SK-N-SH (cell line): ENCODE results near the gene NFATC3. TPM values are rescaled to one million over a fixed set of nuclear protein-coding genes. Genes with fewer than 3 reads are reported as not detected.

ENCODE experiments used
- CTCF ChIA-PET: fragments of 300-600, 350-600 bp; formaldehyde crosslinking; extraction: SDS; loops from one replicate; lab custom pipeline; 2021; lab: Yijun Ruan, JAX
- POLR2A ChIA-PET: fragments of 350-600 bp; sonication (Branson Sonifier 250); formaldehyde crosslinking; extraction: SDS; loops from one replicate; lab custom pipeline; 2020; ENCODE audit warnings: antibody characterized with exemption, inconsistent platforms; lab: Yijun Ruan, JAX
- DNase-seq: peaks from one replicate; pipeline ENCODE4 v3.0.0; 2012
- H2AFZ ChIP-seq: fragments of 200-600 bp; sonication (generic); 2 replicates; pipeline ENCODE4 v1.8.1; 2016; ENCODE audit warnings: antibody characterized with exemption, mild to moderate bottlenecking, low read depth
- H3F3A ChIP-seq: fragments of 200-600 bp; sonication (generic); replicated peaks from 2 replicates; pipeline ENCODE3; 2016; ENCODE audit warnings: antibody characterized with exemption, mild to moderate bottlenecking; ENCODE audit not compliant: insufficient read depth
- H3K27ac ChIP-seq, 2 experiments: fragments of 200-500 bp in 1 of 2; fragments of 200-600 bp in 1 of 2; sonication (Bioruptor generic) in 1 of 2; sonication (generic), shearing (Covaris generic) in 1 of 2; 2 replicates each; pipeline versions ENCODE4 v1.5.1 to v1.6.1; 2014 to 2016; ENCODE audit warnings: low read depth in 2 of 2, inconsistent platforms in 1 of 2, low read length in 1 of 2, mild to moderate bottlenecking in 1 of 2, mixed read lengths in 1 of 2
- H3K27me3 ChIP-seq: fragments of 200-600 bp; sonication (generic), shearing (Covaris generic); 2 replicates; pipeline ENCODE4 v1.6.1; 2016; ENCODE audit warnings: mixed run types; ENCODE audit not compliant: insufficient read depth
- H3K36me3 ChIP-seq, 2 experiments: fragments of 200-500 bp in 1 of 2; fragments of 200-600 bp in 1 of 2; sonication (Bioruptor generic) in 1 of 2; sonication (generic) in 1 of 2; replicated peaks in 1 of 2; 2 replicates each; pipeline versions ENCODE3 to v1.5.1; 2014 to 2016; ENCODE audit warnings: low read length in 1 of 2, mild to moderate bottlenecking in 1 of 2; ENCODE audit not compliant: insufficient read depth in 2 of 2, control insufficient read depth in 1 of 2
- H3K4me1 ChIP-seq, 2 experiments: fragments of 200-500 bp in 1 of 2; fragments of 200-600 bp in 1 of 2; sonication (Bioruptor generic) in 1 of 2; sonication (generic), shearing (Covaris generic) in 1 of 2; 2 replicates each; pipeline versions ENCODE4 v1.5.1 to v1.6.1; 2014 to 2016; ENCODE audit warnings: low read depth in 1 of 2, low read length in 1 of 2, mixed run types in 1 of 2; ENCODE audit not compliant: insufficient read depth in 2 of 2, control insufficient read depth in 1 of 2
- H3K4me2 ChIP-seq: fragments of 200-600 bp; sonication (generic), shearing (Covaris generic); 2 replicates; pipeline ENCODE4 v1.6.1; 2017; ENCODE audit warnings: mixed run types
- H3K4me3 ChIP-seq, 2 experiments: fragments of 200-500 bp in 1 of 2; fragments of 200-600 bp in 1 of 2; sonication (Bioruptor generic) in 1 of 2; sonication (generic), shearing (Covaris generic) in 1 of 2; 2 replicates each; pipeline versions ENCODE4 v1.5.1 to v1.8.1; 2014 to 2016; ENCODE audit warnings: low read depth in 2 of 2, inconsistent platforms in 1 of 2, low read length in 1 of 2, mild to moderate bottlenecking in 1 of 2, mixed read lengths in 1 of 2, moderate library complexity in 1 of 2
- H3K79me2 ChIP-seq: fragments of 200-600 bp; sonication (generic); 2 replicates; pipeline ENCODE4 v1.8.1; 2017; ENCODE audit warnings: mild to moderate bottlenecking; ENCODE audit not compliant: insufficient read depth
- H3K9ac ChIP-seq: fragments of 200-600 bp; sonication (generic); 2 replicates; pipeline ENCODE4 v1.6.1; 2017; ENCODE audit warnings: mixed run types
- H3K9me2 ChIP-seq: fragments of 200-600 bp; sonication (generic); 2 replicates; pipeline ENCODE4 v1.6.1; 2017; ENCODE audit warnings: mixed run types
- H3K9me3 ChIP-seq: fragments of 200-600 bp; sonication (generic); 2 replicates; pipeline ENCODE4 v1.6.1; 2017; ENCODE audit warnings: mixed run types, mild to moderate bottlenecking, moderate library complexity
- H4K20me1 ChIP-seq: fragments of 200-600 bp; sonication (generic); 2 replicates; pipeline ENCODE4 v1.6.1; 2017; ENCODE audit warnings: mild to moderate bottlenecking, mixed run types; ENCODE audit not compliant: insufficient read depth
- CHD2 ChIP-seq: fragments of 150-350 bp; IDR thresholded peaks from 2 replicates; pipeline ENCODE4 v1.6.1; 2018; ENCODE audit warnings: low read length; ENCODE audit not compliant: partially characterized antibody
- EP300 ChIP-seq, 2 experiments: IDR thresholded peaks; 2 replicates each; pipeline versions ENCODE4 v1.4.0 to v1.6.1; 2012; ENCODE audit warnings: borderline replicate concordance in 1 of 2, low read depth in 1 of 2, low read length in 1 of 2
- FOXJ3 ChIP-seq: sonication (generic); formaldehyde crosslinking; IDR thresholded peaks from 2 replicates; pipeline ENCODE4 v1.5.1; 2020; ENCODE audit warnings: mild to moderate bottlenecking, missing genetic modification reagents
- FOXM1 ChIP-seq: IDR thresholded peaks from 2 replicates; pipeline ENCODE4 v1.4.0; 2012; ENCODE audit warnings: low read depth, mild to moderate bottlenecking
- JUND ChIP-seq: IDR thresholded peaks from 2 replicates; pipeline ENCODE4 v1.4.0; 2012
- POLR2AphosphoS5 ChIP-seq: IDR thresholded peaks from 2 replicates; pipeline ENCODE4 v1.6.1; 2012; ENCODE audit warnings: low read depth, low read length
- RCOR1 ChIP-seq: fragments of 150-350 bp; IDR thresholded peaks from 2 replicates; pipeline ENCODE4 v1.6.1; 2017; ENCODE audit warnings: antibody characterized with exemption, low read length
- RXRA ChIP-seq: IDR thresholded peaks from 2 replicates; pipeline ENCODE4 v1.4.0; 2012; ENCODE audit warnings: low read depth, mild to moderate bottlenecking, borderline replicate concordance
- SMC3 ChIP-seq: IDR thresholded peaks from 2 replicates; pipeline ENCODE4 v1.6.1; 2012; ENCODE audit warnings: low read depth, low read length, improper control_type of control experiment
- TAF1 ChIP-seq: IDR thresholded peaks from 2 replicates; pipeline ENCODE4 v1.6.1; 2012; ENCODE audit warnings: low read depth, mild to moderate bottlenecking, low read length, moderate library complexity, borderline replicate concordance
- YY1 ChIP-seq: IDR thresholded peaks from 2 replicates; pipeline ENCODE4 v1.4.0; 2012; ENCODE audit warnings: low read depth, mild to moderate bottlenecking
- WGBS: methylation state at CpG from one replicate; pipeline ENCODE4 v1.1.6; 2017; ENCODE audit warnings: low lambda C conversion rate; 5-methylcytosine and 5-hydroxymethylcytosine counted together
- polyA plus RNA-seq, 3 experiments: library from polyadenylated mRNA; depleted of rRNA; stranded (reverse); fragments of >200 nt; gene quantifications; 2 replicates each; pipeline ENCODE4 v1.2.3, GENCODE V29; 2012
- TF ChIP-seq, protein P1 (sequence below): IDR thresholded peaks from 2 replicates; pipeline ENCODE4 v1.4.0; 2012; ENCODE audit warnings: low read depth

The NFATC3 gene
- polyA plus RNA-seq, 1 of the 3 experiments (the other 2 are of a cell fraction), result 5.7 TPM

GRCh38 chr16:68188170-68188569, 103.0 kb downstream of the NFATC3 start (continued):
- TF ChIP-seq SMC3 (no peak), EP300 (IDR thresholded peaks at IDR 0.05; ENCODE audit: borderline replicate concordance in 1 of 2, low read depth in 1 of 2, low read length in 1 of 2) (no peak), RXRA (no peak), CHD2 (no peak), POLR2AphosphoS5 (no peak), JUND (no peak), RCOR1 (no peak)

- Histone ChIP-seq H3K79me2 (no peaks in the 10 kb centered on the region; the same call in 1 of the 2 replicates), H3K4me1 (no peaks in the 10 kb centered on the region), H3K27ac (no peak overlapping the region), H3K9ac (no peak overlapping the region), H3K9me3 (no peaks in the 10 kb centered on the region), H3K4me3 (no peak overlapping the region), H3F3A (no peaks in the 10 kb centered on the region), H3K36me3 (peaks cover 14 to 26% of the 10 kb centered on the region in 2 experiments), H4K20me1 (no peaks in the 10 kb centered on the region), H3K4me2 (no peak overlapping the region), H3K27me3 (no peaks in the 10 kb centered on the region), H2AFZ (no peak overlapping the region), H3K9me2 (no peaks in the 10 kb centered on the region)
- WGBS, result 90% methylated on average over 1 of the region's 1 CpG
- POLR2A ChIA-PET, result no interaction called here
- no peak for DNase-seq
- TF ChIP-seq CHD2, result no peak
- no peak for TF ChIP-seq FOXJ3 (CRISPR knock-in tag)
- TF ChIP-seq SMC3, result no peak
- no peak for TF ChIP-seq YY1
- CTCF ChIA-PET, result no interaction called here
Observed at GRCh38 chr16:68190081-68190480, 104.9 kb downstream of the NFATC3 start.

- no peak overlapping the region for H3K4me3 ChIP-seq
- H3K9me3 ChIP-seq, result no peaks in the 10 kb centered on the region
- no peaks in the 10 kb centered on the region for H3F3A ChIP-seq
- H3K4me2 ChIP-seq, result no peak overlapping the region
- H2AFZ ChIP-seq, result no peak overlapping the region
- no peak overlapping the region for H3K27ac ChIP-seq
- H3K27me3 ChIP-seq, result no peaks in the 10 kb centered on the region
- H3K36me3 ChIP-seq, result peaks cover 14 to 26% of the 10 kb centered on the region in 2 experiments
- H3K4me1 ChIP-seq, result no peaks in the 10 kb centered on the region
- H3K9me2 ChIP-seq, result no peaks in the 10 kb centered on the region
- TF ChIP-seq FOXM1 (no peak), TAF1 (no peak), SMC3 (no peak)
- TF ChIP-seq, protein P1, sequence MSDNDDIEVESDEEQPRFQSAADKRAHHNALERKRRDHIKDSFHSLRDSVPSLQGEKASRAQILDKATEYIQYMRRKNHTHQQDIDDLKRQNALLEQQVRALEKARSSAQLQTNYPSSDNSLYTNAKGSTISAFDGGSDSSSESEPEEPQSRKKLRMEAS, result no peak
- TF ChIP-seq, all 33 proteins: peak for 0
- 94% methylated on average over 2 of the region's 2 CpGs for WGBS
- no peak for DNase-seq
- Histone ChIP-seq H4K20me1 (no peaks in the 10 kb centered on the region), H3K79me2 (no peaks in the 10 kb centered on the region; the same call in 1 of the 2 replicates), H3K9ac (no peak overlapping the region)
- CTCF ChIA-PET, result no interaction called here
- POLR2A ChIA-PET, result no interaction called here
Observed at GRCh38 chr16:68190736-68191510, 105.8 kb downstream of the NFATC3 start.
